Endothelial cell of umbilical vein (primary cell): ENCODE measurements around the gene PTPRT. TPM values are rescaled to one million over a fixed set of nuclear protein-coding genes. Genes with fewer than 3 reads are reported as not detected.

ENCODE experiments used
- BruUV-seq: library from RNA; stranded (reverse); fragments of 400-500 nt; replicated peaks from 2 replicates; lab custom pipeline; 2021; lab: Mats Ljungman, UMichigan
- CTCF ChIA-PET: fragments of 300-600, 350-600 bp; sonication (Branson Sonifier 250); formaldehyde crosslinking; loops from one replicate; lab custom pipeline; 2021; ENCODE audit warnings: antibody characterized with exemption, inconsistent platforms; lab: Charles Lee
- POLR2A ChIA-PET: fragments of 300-600, 350-600 bp; sonication (Branson Sonifier 250); formaldehyde crosslinking; loops from one replicate; lab custom pipeline; 2021; ENCODE audit warnings: antibody characterized with exemption, inconsistent platforms; lab: Charles Lee
- DNase-seq: peaks from one replicate; pipeline ENCODE4 v3.0.0-alpha.2; 2011; ENCODE audit warnings: low read depth, low spot score
- FAIRE-seq: peaks from 2 replicates; lab custom pipeline; 2011; peaks lifted over from hg19 to GRCh38; lab: Jason Lieb, UNC
- H2AFZ ChIP-seq: 2 replicates; pipeline ENCODE4 v1.6.0; 2012; ENCODE audit warnings: low read depth, low read length, control low read depth, inconsistent platforms
- H3K27ac ChIP-seq: 2 replicates; pipeline ENCODE4 v1.5.1; 2011; ENCODE audit warnings: low read depth, mild to moderate bottlenecking, control low read depth, low read length, moderate library complexity; ENCODE audit not compliant: insufficient read depth
- H3K27me3 ChIP-seq, 2 experiments: 2 replicates each; pipeline versions ENCODE4 v1.6.0 to v1.6.1; 2011; ENCODE audit warnings: low read length in 2 of 2, mixed read lengths in 1 of 2; ENCODE audit not compliant: control insufficient read depth in 2 of 2, insufficient read depth in 2 of 2
- H3K36me3 ChIP-seq, 2 experiments: 2 replicates in 1 of 2; 3 replicates in 1 of 2; pipeline ENCODE4 v1.5.1; 2011; ENCODE audit warnings: low read length in 2 of 2, mild to moderate bottlenecking in 1 of 2, moderate library complexity in 1 of 2; ENCODE audit not compliant: control insufficient read depth in 2 of 2, insufficient read depth in 2 of 2; ENCODE audit errors: extremely low read depth in 1 of 2
- H3K4me1 ChIP-seq: 3 replicates; pipeline ENCODE4 v1.5.1; 2011; ENCODE audit warnings: mild to moderate bottlenecking, low read length; ENCODE audit not compliant: control insufficient read depth, insufficient read depth; ENCODE audit errors: extremely low read depth
- H3K4me2 ChIP-seq: 2 replicates; pipeline ENCODE4 v1.6.1; 2011; ENCODE audit warnings: low read length, control low read depth, mixed read lengths; ENCODE audit not compliant: insufficient read depth
- H3K4me3 ChIP-seq, 3 experiments: fragments of 200-600 bp in 1 of 3; sonication (generic), shearing (Covaris generic) in 1 of 3; replicated peaks in 1 of 3; 2 replicates each; pipeline ENCODE4 v1.5.1; 2011 to 2016; ENCODE audit warnings: control low read depth in 3 of 3, low read length in 3 of 3, mild to moderate bottlenecking in 2 of 3, inconsistent platforms in 1 of 3, low read depth in 1 of 3, moderate library complexity in 1 of 3; ENCODE audit not compliant: insufficient read depth in 1 of 3
- H3K79me2 ChIP-seq: 2 replicates; pipeline ENCODE4 v1.6.0; 2012; ENCODE audit warnings: low read length, inconsistent platforms; ENCODE audit not compliant: control insufficient read depth, insufficient read depth
- H3K9ac ChIP-seq: replicated peaks from 2 replicates; pipeline ENCODE3; 2011; ENCODE audit warnings: low read length, control low read depth; ENCODE audit not compliant: insufficient read depth; ENCODE audit errors: extremely low read depth
- H3K9me1 ChIP-seq: replicated peaks from 3 replicates; pipeline ENCODE4 v1.6.0; 2011; ENCODE audit warnings: mild to moderate bottlenecking, low read length; ENCODE audit not compliant: control insufficient read depth, insufficient read depth; ENCODE audit errors: extremely low read depth
- H3K9me3 ChIP-seq: replicated peaks from 2 replicates; pipeline ENCODE4 v1.5.1; 2012; ENCODE audit warnings: low read length, inconsistent platforms; ENCODE audit not compliant: control insufficient read depth, insufficient read depth
- H4K20me1 ChIP-seq: replicated peaks from 2 replicates; pipeline ENCODE3; 2011; ENCODE audit warnings: mild to moderate bottlenecking, low read length; ENCODE audit not compliant: control insufficient read depth, insufficient read depth; ENCODE audit errors: extremely low read depth
- CTCF ChIP-seq, 2 donors: IDR thresholded peaks; 1 replicate in 1 of 2; 2 replicates in 1 of 2; pipeline ENCODE4 v1.5.1; 2011; ENCODE audit warnings: low read length in 2 of 2, mild to moderate bottlenecking in 2 of 2, moderate library complexity in 2 of 2, control low read depth in 1 of 2, inconsistent platforms in 1 of 2, low read depth in 1 of 2; ENCODE audit not compliant: insufficient read depth in 1 of 2; ENCODE audit errors: extremely low read depth in 1 of 2
- EZH2 ChIP-seq: IDR thresholded peaks from 2 replicates; pipeline ENCODE4 v1.6.1; 2012; ENCODE audit warnings: borderline replicate concordance, low read depth, mild to moderate bottlenecking, moderate library complexity, low read length, inconsistent platforms; ENCODE audit not compliant: severe bottlenecking
- FOS ChIP-seq: IDR thresholded peaks from 2 replicates; pipeline ENCODE4 v1.6.1; 2011; ENCODE audit warnings: mild to moderate bottlenecking, low read length, moderate library complexity, borderline replicate concordance; ENCODE audit not compliant: insufficient read depth
- GATA2 ChIP-seq: IDR thresholded peaks from 2 replicates; pipeline ENCODE4 v1.7.0; 2011; ENCODE audit warnings: low read depth, mild to moderate bottlenecking, moderate library complexity, mixed read lengths, low read length; ENCODE audit not compliant: insufficient read length, insufficient read depth
- JUN ChIP-seq: IDR thresholded peaks from 2 replicates; pipeline ENCODE4 v1.6.1; 2011; ENCODE audit warnings: borderline replicate concordance, low read depth; ENCODE audit not compliant: insufficient read length, insufficient read depth
- MAX ChIP-seq: IDR thresholded peaks from 2 replicates; pipeline ENCODE4 v1.6.1; 2011; ENCODE audit not compliant: insufficient read depth, insufficient read length
- MYC ChIP-seq: IDR thresholded peaks from one replicate; pipeline ENCODE4 v1.6.1; 2011; ENCODE audit warnings: mild to moderate bottlenecking, low read depth, low read length
- POLR2A ChIP-seq: IDR thresholded peaks from 2 replicates; pipeline ENCODE4 v1.6.1; 2012; ENCODE audit warnings: low read depth, mild to moderate bottlenecking, control low read depth, low read length
- POLR2AphosphoS5 ChIP-seq: IDR thresholded peaks from 2 replicates; pipeline ENCODE4 v1.6.1; 2012; ENCODE audit warnings: low read depth, mild to moderate bottlenecking, control low read depth, low read length, moderate library complexity; ENCODE audit not compliant: insufficient read depth
- dilution Hi-C: fragments of 300-500 bp; cut with MboI; formaldehyde crosslinking; loops from one replicate; pipeline ENCODE4 v1.15.0; 2019; ENCODE audit warnings: low sequenced_read_pairs; ENCODE audit not compliant: extremely low pct_ligation_motif_present
- intact Hi-C: fragments of 100-400 bp; cut with micrococcal nuclease; formaldehyde crosslinking; loops from one replicate; pipeline ENCODE4 v1.10.0; 2022
- polyA plus RNA-seq, 4 experiments: library from polyadenylated mRNA; depleted of rRNA in 3 of 4; stranded (reverse) in 3 of 4; unstranded in 1 of 4; fragments of >200 nt; gene quantifications; 2 replicates each; pipeline versions ENCODE4 v1.2.1 to v1.2.3, GENCODE V29; 2011 to 2012; ENCODE audit warnings: missing spikeins in 1 of 4
- total RNA-seq: library from RNA; stranded (reverse); gene quantifications from 2 replicates; pipeline ENCODE4 v1.2.3, GENCODE V29; 2021

The PTPRT gene
- total and polyA plus RNA-seq, 2 donors (not counting 3 experiments of a cell fraction or from before 2014, with no cell fraction given) = not detected

GRCh38 chr20:43014206-43014605 is 175.5 kb downstream of the PTPRT start:
- Histone ChIP-seq H3K4me1 (no peaks in the 10 kb centered on the region), H3K9me3 (peaks cover 6% of the 10 kb centered on the region), H3K36me3 (no peaks in the 10 kb centered on the region), H3K27me3 (no peaks in the 10 kb centered on the region), H3K79me2 (no peaks in the 10 kb centered on the region), H3K9ac (no peak overlapping the region), H3K4me2 (no peak overlapping the region), H3K27ac (no peak overlapping the region), H3K9me1 (no peaks in the 10 kb centered on the region), H3K4me3 (no peak overlapping the region), H2AFZ (no peak overlapping the region), H4K20me1 (no peaks in the 10 kb centered on the region)
- ChIA-PET CTCF (no interaction called here), POLR2A (no interaction called here)
- DNase-seq (no peak), FAIRE-seq (no peak)
- dilution Hi-C loops = no loop called here
- no TSS peak for BruUV-seq
- TF ChIP-seq POLR2A (no peak), JUN (no peak), POLR2AphosphoS5 (no peak)
- intact Hi-C loops = no loop called here

GRCh38 chr20:43011491-43011890 is 178.2 kb downstream of the PTPRT start:
- H4K20me1 ChIP-seq = no peaks in the 10 kb centered on the region
- no peak for DNase-seq
- CTCF ChIA-PET = no interaction called here
- no peak overlapping the region for H2AFZ ChIP-seq
- no peak overlapping the region for H3K9ac ChIP-seq
- POLR2A ChIA-PET = no interaction called here
- H3K4me2 ChIP-seq = no peak overlapping the region
- H3K4me1 ChIP-seq = no peaks in the 10 kb centered on the region
- H3K4me3 ChIP-seq = no peak overlapping the region
- H3K79me2 ChIP-seq = no peaks in the 10 kb centered on the region
- dilution Hi-C loops = no loop called here
- BruUV-seq = no TSS peak
- peaks cover 5% of the 10 kb centered on the region for H3K9me3 ChIP-seq
- no peaks in the 10 kb centered on the region for H3K27me3 ChIP-seq
- intact Hi-C loops = no loop called here
- H3K9me1 ChIP-seq = no peaks in the 10 kb centered on the region
- TF ChIP-seq EZH2 (no peak), MYC (no peak), POLR2A (no peak), CTCF (IDR thresholded peaks at IDR 0.05; ENCODE audit: extremely low read depth in 1 of 2, insufficient read depth in 1 of 2, low read depth in 1 of 2, low read length in 2 of 2) (no peak), JUN (no peak), GATA2 (no peak), FOS (no peak), POLR2AphosphoS5 (no peak), MAX (no peak)
- H3K36me3 ChIP-seq = no peaks in the 10 kb centered on the region
- H3K27ac ChIP-seq = no peak overlapping the region
- FAIRE-seq = no peak
